Measurements from ENCODE around the gene CCNQ.

CCNQ gene
- 29.1 to 31.0 reads per million in 2 experiments for total RNA-seq

GRCh38 chrX:153598541-153599191 is at the start of gene CCNQ:
Gene CCNQ, minus strand, starts transcription at chrX:153599139. Its CDS starts 66 bp downstream, at chrX:153599073.
- no peak for DNase-seq (ENCODE audit: low read depth)

- no peak for DNase-seq (ENCODE audit: low read depth)
Measured at GRCh38 chrX:153647461-153648357, 48.8 kb upstream of the CCNQ start.

- no peak for DNase-seq (ENCODE audit: low read depth)
Measured at GRCh38 chrX:153646620-153647373, 47.9 kb upstream of the CCNQ start, which contains the start of gene DUSP9. Gene DUSP9, plus strand, starts transcription at chrX:153647203. Its CDS starts 751 bp downstream, at chrX:153647954.

- no peak for DNase-seq (ENCODE audit: low read depth)
Measured at GRCh38 chrX:153645921-153646488, 47.1 kb upstream of the CCNQ start.

GRCh38 chrX:153645151-153645550 is 46.2 kb upstream of the CCNQ start:
- DNase-seq (ENCODE audit: low read depth), result no peak

DNA sequence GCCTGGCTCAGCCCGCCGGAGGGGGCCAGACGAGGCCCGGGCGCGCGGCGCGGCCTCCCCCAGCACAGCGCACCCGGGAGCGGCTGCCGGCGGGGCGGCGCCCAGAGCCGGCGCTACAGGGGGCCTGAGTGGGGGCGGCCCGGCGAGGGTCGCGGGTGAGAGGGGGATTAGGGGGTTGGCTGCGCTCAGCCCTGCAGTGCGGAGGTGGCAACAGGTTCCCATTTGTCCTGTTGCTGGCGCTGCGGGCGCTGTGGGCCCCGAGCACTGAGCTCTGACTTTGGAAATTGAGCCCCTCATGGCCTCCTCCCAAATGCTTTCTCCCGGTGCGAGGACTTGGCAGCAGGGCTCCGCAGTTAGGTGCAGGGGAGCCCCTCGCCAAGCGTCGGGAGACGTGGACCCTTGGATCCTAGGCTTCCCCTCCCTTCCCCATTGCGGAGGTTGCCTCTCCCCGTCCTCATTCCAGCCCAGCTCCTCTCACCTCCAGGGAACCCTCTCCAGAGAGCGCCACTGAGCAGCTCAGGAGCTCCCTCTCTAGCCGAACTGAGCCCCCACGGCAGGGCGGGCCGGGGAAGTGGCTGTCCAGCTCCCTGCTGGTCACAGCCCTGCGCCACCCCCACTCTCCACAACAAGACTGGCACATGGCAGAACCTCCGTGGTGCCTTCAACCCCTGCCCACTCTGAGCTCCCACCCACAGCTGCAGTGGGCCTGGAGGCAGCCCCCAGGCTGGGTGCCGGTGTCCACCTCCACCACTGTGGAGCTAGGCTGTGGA is 45.6 kb upstream of the CCNQ start:
- DNase-seq (ENCODE audit: low read depth), result no peak

DNA sequence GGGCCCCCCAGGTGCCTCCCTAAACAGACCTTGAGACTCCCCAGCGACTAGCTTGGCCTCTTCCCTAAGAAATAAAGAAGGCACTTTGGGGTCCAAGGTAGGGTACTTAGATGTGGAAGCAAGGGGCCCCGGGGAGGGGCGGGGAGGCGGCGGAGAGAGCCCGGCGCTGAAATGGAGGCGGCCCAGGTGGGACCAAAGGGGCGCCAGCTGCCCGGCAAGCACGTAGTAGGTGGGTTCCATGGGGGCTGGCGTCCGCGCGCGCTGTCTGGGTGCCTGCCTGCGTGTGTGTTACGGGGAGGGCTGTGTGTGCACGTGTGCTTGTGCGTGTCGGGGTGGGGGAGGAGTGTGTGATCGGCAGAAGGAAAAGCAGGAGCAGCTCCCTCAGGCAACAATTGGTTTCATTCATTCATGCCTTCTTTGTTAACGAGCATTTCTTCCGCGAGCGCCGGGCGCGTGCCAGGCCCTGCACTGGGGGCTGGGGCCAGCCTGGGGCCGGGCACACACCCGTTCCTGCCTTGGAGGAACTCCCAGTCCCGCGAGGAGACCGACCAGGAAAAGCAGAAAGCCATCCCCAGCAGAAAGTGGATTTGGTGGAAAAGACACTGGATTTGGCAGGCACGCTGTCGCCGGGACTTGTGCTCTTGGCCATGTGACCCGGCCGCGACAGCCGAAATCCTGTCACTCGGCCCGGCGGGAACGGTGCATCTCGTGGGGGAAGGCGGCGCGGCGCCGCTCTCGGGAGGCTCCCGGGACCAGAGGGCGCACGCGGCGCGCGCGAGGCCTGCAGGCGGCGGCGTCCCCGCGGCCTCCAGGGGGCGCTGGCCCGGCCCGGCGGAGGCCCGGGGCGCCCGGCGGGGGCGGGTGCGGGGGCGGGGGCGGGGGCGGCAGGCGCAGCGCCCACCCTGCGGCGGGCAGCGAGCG is 44.8 kb upstream of the CCNQ start:
- DNase-seq (ENCODE audit: low read depth), result no peak

GRCh38 chrX:153642655-153643430 is 43.9 kb upstream of the CCNQ start:
- DNase-seq (ENCODE audit: low read depth), result no peak

GRCh38 chrX:153642051-153642654 is 43.2 kb upstream of the CCNQ start:
- no peak for DNase-seq (ENCODE audit: low read depth)

GRCh38 chrX:153641627-153642026 is 42.7 kb upstream of the CCNQ start:
- no peak for DNase-seq (ENCODE audit: low read depth)

DNA sequence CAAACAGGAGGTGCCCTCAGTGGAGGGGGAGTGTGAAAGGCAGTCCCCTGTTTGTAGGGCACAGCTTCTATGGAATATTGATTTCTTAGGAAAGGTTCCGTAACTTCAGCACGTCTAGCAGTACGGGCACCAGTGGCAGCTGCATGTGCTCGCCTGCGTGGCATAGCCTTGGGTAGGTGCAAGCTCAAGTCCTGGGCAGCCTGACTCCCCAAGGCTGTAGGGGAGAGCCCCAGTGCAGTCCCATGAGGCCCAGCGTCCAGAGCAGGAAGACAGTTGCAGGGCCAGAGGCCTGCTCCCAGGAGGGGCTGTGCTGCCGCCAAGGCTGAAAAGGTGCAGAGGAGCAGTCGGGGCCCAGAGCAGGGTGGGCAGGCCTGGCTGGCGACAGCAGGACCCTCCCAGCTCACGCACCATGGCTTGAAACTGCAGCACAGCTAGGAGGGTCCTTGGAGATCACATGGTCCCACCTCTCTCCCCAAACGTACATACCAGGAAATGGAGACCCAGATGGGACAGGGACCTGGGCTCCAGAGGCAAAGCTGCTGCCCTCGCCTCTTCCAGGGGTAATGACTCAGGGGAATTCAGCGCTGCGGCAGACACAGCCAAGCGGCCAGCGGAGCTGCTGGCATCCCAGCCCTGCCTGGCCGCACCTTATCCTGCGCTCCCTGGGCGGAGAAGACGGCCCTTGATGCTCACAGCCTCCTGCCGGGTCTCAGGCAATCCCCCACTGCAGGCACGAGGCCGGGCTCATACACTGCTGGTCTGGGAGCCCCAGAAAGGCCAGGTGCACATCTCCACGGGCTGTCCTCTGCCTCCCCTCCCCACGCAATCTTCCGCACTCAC is 42.0 kb upstream of the CCNQ start:
- DNase-seq (ENCODE audit: low read depth), result no peak

DNA sequence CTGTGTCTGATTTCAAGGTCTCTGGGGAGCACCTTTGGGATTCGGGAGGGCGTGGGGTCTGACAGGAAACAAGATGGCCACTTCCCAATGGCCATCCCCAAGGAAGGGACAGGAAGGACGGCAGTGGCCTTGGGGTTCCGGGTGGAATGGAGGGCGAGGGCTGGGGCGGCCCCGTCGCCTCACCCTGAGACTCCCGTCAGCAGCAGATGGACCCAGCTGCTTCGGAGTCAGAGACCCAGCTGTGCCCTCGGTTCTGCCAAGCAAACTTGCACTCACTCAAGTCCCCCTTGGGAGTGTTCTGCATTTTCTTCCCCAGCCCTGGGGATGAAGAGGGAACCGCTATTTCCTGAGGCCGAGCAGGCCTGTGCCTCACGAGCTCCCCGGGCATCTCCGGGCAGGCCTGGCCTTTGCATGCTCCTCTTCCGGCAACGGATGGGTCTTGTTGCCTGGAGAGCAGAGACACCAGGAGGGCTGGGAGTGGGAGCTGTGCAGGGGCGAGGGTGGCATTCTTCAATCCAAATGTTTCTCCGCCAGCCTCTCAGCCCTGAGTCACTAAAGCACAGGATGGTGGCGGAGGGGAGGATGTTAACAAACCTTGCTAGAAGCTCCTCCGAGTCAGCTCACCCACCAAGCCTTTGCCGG is 41.2 kb upstream of the CCNQ start:
- DNase-seq (ENCODE audit: low read depth), result no peak

- DNase-seq (ENCODE audit: low read depth), result no peak
Measured at GRCh38 chrX:153639177-153640044, 40.5 kb upstream of the CCNQ start.

DNA sequence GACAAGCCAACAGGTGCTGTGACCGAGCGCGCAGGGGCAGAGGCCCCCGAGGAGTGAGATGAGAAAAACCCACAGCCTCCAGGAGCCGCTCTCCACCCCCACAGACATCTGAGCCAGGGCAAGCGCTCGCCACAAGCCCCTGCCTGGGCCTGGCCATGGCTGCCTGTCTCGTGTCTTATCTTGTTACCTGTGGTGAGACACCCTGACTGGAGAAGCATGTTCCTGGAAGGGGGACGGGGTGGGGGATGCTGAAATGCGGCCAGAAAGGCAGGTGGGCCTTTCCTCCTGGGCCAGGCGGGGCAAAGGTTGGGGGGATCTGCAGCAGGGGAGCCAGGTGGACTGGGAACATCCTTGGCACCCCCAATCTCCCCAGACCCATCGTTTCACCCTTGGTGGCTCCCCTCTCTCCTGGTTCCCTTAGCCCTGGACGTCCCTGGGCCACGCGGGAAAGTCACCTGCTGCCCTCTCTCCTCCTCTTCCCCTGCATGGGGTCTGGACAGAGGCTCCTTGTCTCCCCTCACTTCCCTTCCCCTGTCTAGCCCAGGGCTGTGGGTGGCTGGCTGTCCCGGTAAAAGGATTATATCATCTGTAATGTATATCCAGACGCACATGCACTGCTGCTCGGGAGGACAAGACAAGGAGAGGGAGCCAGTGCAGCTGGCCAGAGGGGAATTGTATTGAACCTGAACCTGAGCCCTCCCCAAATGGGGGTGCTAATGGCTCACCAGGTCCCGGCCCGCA is 39.7 kb upstream of the CCNQ start:
- DNase-seq (ENCODE audit: low read depth), result no peak

- no peak for DNase-seq (ENCODE audit: low read depth)
Measured at GRCh38 chrX:153638041-153638371, 39.1 kb upstream of the CCNQ start.
